Rectal smooth muscle tissue (tissue), 1 donor: Measurements from ENCODE around the gene MC5R.

Source experiments
- H3K27ac ChIP-seq: one replicate; pipeline ENCODE4 v1.7.0; 2013; ENCODE audit warnings: low read depth, low read length, inconsistent platforms
- H3K27me3 ChIP-seq: one replicate; pipeline ENCODE4 v1.7.0; 2013; ENCODE audit warnings: low read length; ENCODE audit not compliant: control insufficient read depth, insufficient read depth
- H3K36me3 ChIP-seq: one replicate; pipeline ENCODE4 v1.7.0; 2013; ENCODE audit warnings: low read length; ENCODE audit not compliant: control insufficient read depth, insufficient read depth
- H3K4me1 ChIP-seq: one replicate; pipeline ENCODE4 v1.7.0; 2013; ENCODE audit warnings: low read length; ENCODE audit not compliant: control insufficient read depth, insufficient read depth
- H3K4me3 ChIP-seq: one replicate; pipeline ENCODE4 v1.7.0; 2013; ENCODE audit warnings: low read length
- H3K9ac ChIP-seq: one replicate; pipeline ENCODE4 v1.7.0; 2013; ENCODE audit warnings: low read length

The MC5R gene

GRCh38 chr18:13871701-13872100 lies 47.8 kb downstream of the MC5R start:
- no peaks in the 10 kb centered on the region for H3K4me1 ChIP-seq
- no peak overlapping the region for H3K4me3 ChIP-seq
- H3K27me3 ChIP-seq, result peaks cover 2% of the 10 kb centered on the region
- no peak overlapping the region for H3K27ac ChIP-seq
- no peak overlapping the region for H3K9ac ChIP-seq
- no peaks in the 10 kb centered on the region for H3K36me3 ChIP-seq

- Histone ChIP-seq H3K4me3 (no peak overlapping the region), H3K9ac (no peak overlapping the region), H3K4me1 (no peaks in the 10 kb centered on the region), H3K27me3 (peaks cover 2% of the 10 kb centered on the region), H3K36me3 (no peaks in the 10 kb centered on the region), H3K27ac (no peak overlapping the region)
These were observed 48.4 kb downstream of the MC5R start for GRCh38 chr18:13872373-13872772.

GRCh38 chr18:13872932-13873331 lies 49.0 kb downstream of the MC5R start:
- H3K27me3 ChIP-seq, result peaks cover 2% of the 10 kb centered on the region
- H3K36me3 ChIP-seq, result no peaks in the 10 kb centered on the region
- H3K4me3 ChIP-seq, result no peak overlapping the region
- no peak overlapping the region for H3K27ac ChIP-seq
- no peak overlapping the region for H3K9ac ChIP-seq
- H3K4me1 ChIP-seq, result no peaks in the 10 kb centered on the region

- H3K4me3 ChIP-seq, result no peak overlapping the region
- no peak overlapping the region for H3K27ac ChIP-seq
- no peak overlapping the region for H3K9ac ChIP-seq
- no peaks in the 10 kb centered on the region for H3K36me3 ChIP-seq
- H3K4me1 ChIP-seq, result no peaks in the 10 kb centered on the region
- H3K27me3 ChIP-seq, result no peaks in the 10 kb centered on the region
These were observed 50.6 kb downstream of the MC5R start for GRCh38 chr18:13874558-13874957.
